GM23248 (cell line): ENCODE data around the gene TMEM248. TPM values are rescaled to one million over a fixed set of nuclear protein-coding genes. Genes with fewer than 3 reads are reported as not detected.
"Not testable (repeated sequence)": the region's sequence is repeated elsewhere in the genome, so short reads cannot be mapped to it uniquely, and the experiment has no call there.

Source experiments
- DNase-seq: peaks from one replicate; pipeline ENCODE4 v3.0.0-alpha.2; 2015
- H2AFZ ChIP-seq: fragments of 200-600 bp; sonication (generic); 2 replicates; pipeline ENCODE4 v1.6.1; 2016; ENCODE audit warnings: antibody characterized with exemption
- H3F3A ChIP-seq: fragments of 200-600 bp; sonication (generic); 2 replicates; pipeline ENCODE4 v1.6.1; 2016; ENCODE audit warnings: mild to moderate bottlenecking, antibody characterized with exemption, mixed run types; ENCODE audit not compliant: insufficient read depth
- H3K27ac ChIP-seq: fragments of 200-600 bp; sonication (generic); 2 replicates; pipeline ENCODE4 v1.5.1; 2016; ENCODE audit warnings: mild to moderate bottlenecking
- H3K27me3 ChIP-seq: fragments of 200-600 bp; sonication (generic); replicated peaks from 2 replicates; pipeline ENCODE4 v1.6.1; 2016; ENCODE audit warnings: mild to moderate bottlenecking; ENCODE audit not compliant: insufficient read depth
- H3K36me3 ChIP-seq: fragments of 200-600 bp; sonication (generic); 2 replicates; pipeline ENCODE4 v1.6.1; 2016; ENCODE audit warnings: low read depth, mild to moderate bottlenecking
- H3K4me1 ChIP-seq: fragments of 200-600 bp; sonication (generic); 2 replicates; pipeline ENCODE4 v1.6.1; 2016; ENCODE audit warnings: mild to moderate bottlenecking; ENCODE audit not compliant: insufficient read depth
- H3K4me2 ChIP-seq: fragments of 200-600 bp; sonication (generic); one replicate; pipeline ENCODE4 v1.6.1; 2016; ENCODE audit warnings: mild to moderate bottlenecking; ENCODE audit not compliant: unreplicated experiment
- H3K4me3 ChIP-seq: fragments of 200-600 bp; sonication (generic); 2 replicates; pipeline ENCODE4 v1.5.1; 2016; ENCODE audit warnings: mild to moderate bottlenecking
- H3K79me2 ChIP-seq: fragments of 200-600 bp; sonication (generic); 2 replicates; pipeline ENCODE4 v1.6.1; 2016; ENCODE audit warnings: mild to moderate bottlenecking; ENCODE audit not compliant: insufficient read depth
- H3K9ac ChIP-seq: fragments of 200-600 bp; sonication (generic); 2 replicates; pipeline ENCODE4 v1.6.1; 2016; ENCODE audit warnings: mild to moderate bottlenecking
- H3K9me2 ChIP-seq: fragments of 200-600 bp; sonication (generic); 2 replicates; pipeline ENCODE4 v1.6.1; 2016; ENCODE audit warnings: mixed run types, mild to moderate bottlenecking, moderate library complexity; ENCODE audit not compliant: insufficient read depth
- H3K9me3 ChIP-seq: fragments of 200-600 bp; sonication (generic); one replicate; pipeline ENCODE4 v1.6.1; 2017; ENCODE audit warnings: low read depth
- H4K20me1 ChIP-seq: fragments of 200-600 bp; sonication (generic); 2 replicates; pipeline ENCODE4 v1.6.0; 2016; ENCODE audit not compliant: insufficient read depth
- EZH2 ChIP-seq: fragments of 200-600 bp; sonication (generic); IDR thresholded peaks from 2 replicates; pipeline ENCODE4 v1.6.1; 2018; ENCODE audit warnings: antibody characterized with exemption, mild to moderate bottlenecking; ENCODE audit not compliant: insufficient read depth, poor library complexity, severe bottlenecking
- EZH2phosphoT487 ChIP-seq: fragments of 200-600 bp; sonication (generic); IDR thresholded peaks from 2 replicates; pipeline ENCODE4 v1.6.1; 2018; ENCODE audit warnings: antibody characterized with exemption, moderate library complexity, mild to moderate bottlenecking, low read depth; ENCODE audit not compliant: insufficient read depth
- WGBS, 2 experiments: methylation state at CpG; one replicate each; pipeline ENCODE4 v1.1.6; 2015 to 2017; ENCODE audit warnings: low lambda C conversion rate in 2 of 2, low coverage in 1 of 2; ENCODE audit errors: missing lambda C conversion rate in 2 of 2; 5-methylcytosine and 5-hydroxymethylcytosine counted together
- in situ Hi-C: fragments of 300-500 bp; cut with MboI; formaldehyde crosslinking; loops from 2 replicates; pipeline ENCODE4 v1.15.0; 2020
- polyA plus RNA-seq: library from polyadenylated mRNA; unstranded; fragments of >200 nt; fragmentation: Nextera tagmentation; extraction: Ambion mirVana; gene quantifications from 2 replicates; pipeline ENCODE4 v1.2.1, GENCODE V29; 2016
- total RNA-seq: library from RNA; depleted of rRNA; stranded (reverse); fragments of >200 nt; shearing (Covaris generic); gene quantifications from 2 replicates; pipeline ENCODE4 v1.2.3, GENCODE V29; 2014

TMEM248 gene
- total and polyA plus RNA-seq, 2 experiments from 2014 or later = 98.0 to 113 TPM

DNA sequence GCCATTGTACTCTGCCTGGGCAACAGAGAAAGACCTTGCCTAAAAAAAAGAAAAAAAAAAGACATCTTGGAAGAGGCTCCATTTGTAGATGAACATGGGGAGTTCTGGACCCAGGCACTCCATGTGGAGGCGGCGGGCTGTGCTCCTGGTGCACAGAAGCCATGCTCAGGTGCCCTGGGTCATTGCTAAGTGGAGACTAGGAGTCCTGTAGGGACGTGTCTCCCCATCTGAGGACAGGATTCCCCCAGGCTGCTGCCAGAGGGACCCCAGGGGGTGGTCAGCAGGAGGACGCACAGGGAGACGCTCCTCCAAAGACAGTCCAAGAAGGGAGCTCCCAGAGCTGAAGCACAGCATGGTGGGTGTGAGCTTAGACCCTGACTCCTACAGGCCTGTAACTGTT, 40.1 kb downstream of the TMEM248 start:
- H4K20me1 ChIP-seq = no peaks in the 10 kb centered on the region
- WGBS, 2 experiments = 95 to 98% methylated on average over 5 of the region's 5 CpGs
- H3K79me2 ChIP-seq = no peaks in the 10 kb centered on the region
- H3K9me3 ChIP-seq = no peaks in the 10 kb centered on the region
- in situ Hi-C loops = no loop called here
- H3K9ac ChIP-seq = no peak overlapping the region
- no peak for TF ChIP-seq EZH2phosphoT487
- no peak for TF ChIP-seq EZH2
- no peak overlapping the region for H3K27ac ChIP-seq
- H3K36me3 ChIP-seq = peaks cover 6% of the 10 kb centered on the region
- H3K9me2 ChIP-seq = no peaks in the 10 kb centered on the region
- H3K4me3 ChIP-seq = no peak overlapping the region
- no peak for DNase-seq
- H3K27me3 ChIP-seq = no peaks in the 10 kb centered on the region
- H2AFZ ChIP-seq = no peak overlapping the region
- H3K4me2 ChIP-seq = no peak overlapping the region
- H3F3A ChIP-seq = no peaks in the 10 kb centered on the region
- H3K4me1 ChIP-seq = peaks cover 8% of the 10 kb centered on the region

DNA sequence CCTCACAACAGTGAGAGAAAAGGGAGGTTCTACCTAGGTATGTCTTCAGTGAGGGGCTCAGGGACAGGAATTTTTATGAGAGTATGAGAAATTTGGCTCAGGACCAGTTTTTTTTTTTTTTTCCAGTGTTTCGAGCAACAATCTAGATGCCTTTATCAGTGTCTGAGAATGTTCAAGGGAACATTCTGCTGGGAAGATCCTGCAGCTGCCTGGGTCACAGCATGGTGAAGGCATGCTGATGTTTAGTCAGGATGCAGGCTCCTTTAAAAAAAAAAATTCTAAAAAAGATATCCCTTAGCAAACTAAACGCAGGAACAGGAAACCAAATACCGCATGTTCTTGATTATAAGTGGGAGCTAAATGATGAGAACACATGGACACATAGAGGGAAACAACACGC, 43.4 kb downstream of the TMEM248 start:
- peak; percentile 16 for DNase-seq
- no peaks in the 10 kb centered on the region for H3K36me3 ChIP-seq
- no peaks in the 10 kb centered on the region for H3F3A ChIP-seq
- no peaks in the 10 kb centered on the region for H4K20me1 ChIP-seq
- H3K4me3 ChIP-seq = no peak overlapping the region
- no peaks in the 10 kb centered on the region for H3K4me1 ChIP-seq
- H3K27me3 ChIP-seq = no peaks in the 10 kb centered on the region
- no peaks in the 10 kb centered on the region for H3K9me2 ChIP-seq
- no peaks in the 10 kb centered on the region for H3K79me2 ChIP-seq
- 10 to 27% methylated on average over 4 of the region's 4 CpGs for WGBS, 2 experiments
- TF ChIP-seq EZH2 = no peak
- TF ChIP-seq EZH2phosphoT487 = no peak
- no peak overlapping the region for H2AFZ ChIP-seq
- no peaks in the 10 kb centered on the region for H3K9me3 ChIP-seq
- no peak overlapping the region for H3K9ac ChIP-seq
- H3K27ac ChIP-seq = no peak overlapping the region
- H3K4me2 ChIP-seq = no peak overlapping the region
- in situ Hi-C loops = no loop called here

DNA sequence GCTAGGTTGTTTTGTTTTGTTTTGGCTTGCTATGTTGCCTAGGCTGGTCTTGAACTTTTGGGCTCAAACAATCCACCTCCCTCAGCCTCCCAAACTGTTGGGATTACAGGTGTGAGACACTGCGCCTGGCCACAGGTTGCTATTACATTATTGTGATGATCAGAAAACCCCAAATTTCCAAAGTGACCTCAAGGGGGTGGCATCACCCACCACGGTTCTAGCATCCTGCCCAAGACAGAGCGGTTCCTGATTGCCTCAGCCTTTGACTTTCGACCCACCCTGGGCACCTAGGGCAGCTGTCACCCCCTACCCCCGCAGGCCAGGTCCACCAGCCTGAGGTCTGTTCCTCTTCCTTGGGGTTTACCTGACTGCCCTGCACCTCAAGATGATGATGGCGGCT, 46.0 kb downstream of the TMEM248 start:
- Histone ChIP-seq H3K27ac (no peak overlapping the region), H3K9me2 (no peaks in the 10 kb centered on the region), H4K20me1 (no peaks in the 10 kb centered on the region), H3F3A (no peaks in the 10 kb centered on the region), H2AFZ (no peak overlapping the region), H3K4me3 (no peak overlapping the region), H3K79me2 (no peaks in the 10 kb centered on the region), H3K9me3 (no peaks in the 10 kb centered on the region), H3K4me2 (no peak overlapping the region), H3K27me3 (no peaks in the 10 kb centered on the region), H3K9ac (no peak overlapping the region), H3K4me1 (no peaks in the 10 kb centered on the region), H3K36me3 (no peaks in the 10 kb centered on the region)
- no peak for TF ChIP-seq EZH2phosphoT487
- TF ChIP-seq EZH2 = no peak
- DNase-seq = no peak
- WGBS, 2 experiments = 90 to 91% methylated on average over 6 of the region's 6 CpGs
- in situ Hi-C loops = no loop called here

DNA sequence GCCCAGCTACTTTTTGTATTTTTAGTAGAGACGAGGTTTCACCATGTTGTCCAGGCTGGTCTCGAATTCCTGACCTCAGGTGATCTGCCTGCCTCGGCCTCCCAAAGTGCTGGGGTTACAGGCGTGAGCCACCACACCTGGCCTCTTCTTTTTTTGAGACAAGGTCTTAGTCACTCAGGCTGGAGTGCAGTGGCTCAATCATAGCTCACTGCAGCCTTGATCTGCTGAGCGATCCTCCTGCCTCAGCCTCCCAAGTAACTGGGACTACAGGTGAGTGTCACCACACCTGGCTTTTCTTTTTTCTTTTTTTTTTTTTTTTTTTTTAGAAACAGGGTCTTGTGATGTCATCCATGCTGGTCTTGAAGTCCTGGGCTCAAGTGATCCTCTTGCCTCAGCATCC, 48.0 kb downstream of the TMEM248 start:
- H3K9me3 ChIP-seq, H3K9ac ChIP-seq, DNase-seq, H3K27me3 ChIP-seq, H3K4me1 ChIP-seq, H3K27ac ChIP-seq, H3K36me3 ChIP-seq, H4K20me1 ChIP-seq, H3F3A ChIP-seq, H3K4me2 ChIP-seq, H2AFZ ChIP-seq, H3K9me2 ChIP-seq, H3K4me3 ChIP-seq, H3K79me2 ChIP-seq, in situ Hi-C loops: not testable (repeated sequence)
- 88 to 91% methylated on average over 5 of the region's 5 CpGs for WGBS, 2 experiments

DNA sequence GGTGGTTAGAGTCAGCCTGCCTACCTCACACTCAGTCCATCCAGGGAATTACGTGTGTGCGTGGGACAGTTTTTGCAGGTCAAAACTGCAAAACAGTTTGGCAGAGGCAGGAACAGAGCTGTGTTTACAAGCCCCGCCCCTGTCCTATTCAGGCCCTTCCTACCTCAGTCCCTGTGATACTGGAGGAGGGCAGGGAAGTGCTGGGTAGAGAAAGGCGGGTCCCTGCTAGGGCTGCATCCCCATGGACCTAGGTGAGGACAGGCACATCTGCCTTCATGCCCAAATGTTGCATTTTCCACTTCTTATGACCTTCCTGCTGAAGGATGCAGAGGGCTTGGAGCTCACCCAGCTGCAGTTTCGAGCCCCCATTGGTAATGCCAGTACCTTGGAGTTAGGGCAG, 49.3 kb downstream of the TMEM248 start:
- DNase-seq = no peak
- H3K79me2 ChIP-seq = no peaks in the 10 kb centered on the region
- no peaks in the 10 kb centered on the region for H3K27me3 ChIP-seq
- no peaks in the 10 kb centered on the region for H3K9me2 ChIP-seq
- H3K4me3 ChIP-seq = no peak overlapping the region
- H3K36me3 ChIP-seq = no peaks in the 10 kb centered on the region
- H2AFZ ChIP-seq = no peak overlapping the region
- 56 to 64% methylated on average over 5 of the region's 5 CpGs for WGBS, 2 experiments
- H3K4me2 ChIP-seq = no peak overlapping the region
- H3K9ac ChIP-seq = no peak overlapping the region
- no peak overlapping the region for H3K27ac ChIP-seq
- H4K20me1 ChIP-seq = no peaks in the 10 kb centered on the region
- no peak for TF ChIP-seq EZH2
- TF ChIP-seq EZH2phosphoT487 = no peak
- no peaks in the 10 kb centered on the region for H3K9me3 ChIP-seq
- no peaks in the 10 kb centered on the region for H3F3A ChIP-seq
- in situ Hi-C loops = no loop called here
- H3K4me1 ChIP-seq = no peaks in the 10 kb centered on the region
